HG03354 (cell line): ENCODE measurements around the gene PEBP1.

ENCODE experiments used
- ATAC-seq: cut with Tn5 transposase; IDR thresholded peaks from one replicate; pipeline ENCODE4 v1.9.1; 2021; ENCODE audit warnings: mild to moderate bottlenecking; ENCODE audit not compliant: unreplicated experiment, poor library complexity, severe bottlenecking

Gene PEBP1

DNA sequence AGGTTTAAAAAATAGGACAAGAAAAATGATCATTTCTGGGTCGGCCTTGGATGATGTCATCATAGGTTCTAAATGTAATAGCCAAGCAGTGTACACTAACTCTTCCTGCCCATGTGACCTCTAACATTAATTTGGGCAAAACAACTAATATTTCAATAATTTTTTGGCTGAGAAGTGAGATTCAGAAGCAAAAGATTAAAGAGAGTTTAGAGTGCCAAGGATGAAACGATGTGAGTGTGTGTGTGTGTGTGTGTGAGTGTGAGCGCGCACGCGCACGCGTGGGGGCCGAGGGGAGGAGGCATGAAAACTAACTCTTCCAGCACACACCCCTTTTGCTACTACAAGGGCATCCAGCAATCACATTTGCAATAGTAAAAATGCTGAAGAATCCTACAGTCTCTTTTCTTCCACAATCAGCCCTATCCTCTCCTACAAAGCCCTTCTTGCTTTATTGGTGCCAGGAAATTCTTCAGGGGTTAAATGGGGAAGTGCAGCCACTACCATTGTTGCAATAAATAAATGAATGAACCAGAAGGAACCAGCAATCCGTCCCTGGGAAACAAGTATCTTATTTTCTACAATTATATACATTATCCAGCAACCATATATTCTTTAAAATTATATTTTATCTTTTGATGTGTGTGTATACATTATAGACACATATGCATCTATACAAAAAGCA lies 52.9 kb downstream of the PEBP1 start:
- ATAC-seq: no peak

GRCh38 chr12:118189741-118190191 lies 53.8 kb downstream of the PEBP1 start:
- ATAC-seq: no peak

GRCh38 chr12:118190266-118190665 lies 54.3 kb downstream of the PEBP1 start:
- ATAC-seq: no peak

- ATAC-seq: no peak
Measured at GRCh38 chr12:118193477-118193876, 57.6 kb downstream of the PEBP1 start.

- no peak for ATAC-seq
Measured at GRCh38 chr12:118193958-118194357, 58.0 kb downstream of the PEBP1 start.
